OCI-LY1 (cell line): ENCODE data around the gene GPD2.

Source experiments
- H2AFZ ChIP-seq: fragments of 200-600 bp; sonication (generic), shearing (Covaris generic); 2 replicates; pipeline ENCODE4 v1.6.0; 2014; ENCODE audit warnings: antibody characterized with exemption, mild to moderate bottlenecking, low read length
- H3F3A ChIP-seq: fragments of 200-600 bp; sonication (generic), shearing (Covaris generic); 2 replicates; pipeline ENCODE4 v1.6.0; 2014; ENCODE audit warnings: mild to moderate bottlenecking, antibody characterized with exemption, low read length, moderate library complexity; ENCODE audit not compliant: insufficient read depth
- H3K27ac ChIP-seq: fragments of 200-600 bp; sonication (generic); 2 replicates; pipeline ENCODE4 v1.5.1; 2014; ENCODE audit warnings: low read length, mixed run types, mild to moderate bottlenecking, low read depth; ENCODE audit not compliant: poor library complexity, severe bottlenecking
- H3K27me3 ChIP-seq: fragments of 200-600 bp; sonication (generic); 2 replicates; pipeline ENCODE4 v1.6.0; 2014; ENCODE audit warnings: antibody characterized with exemption, mild to moderate bottlenecking, low read length, moderate library complexity; ENCODE audit not compliant: insufficient read depth
- H3K36me3 ChIP-seq: fragments of 200-600 bp; sonication (generic); 2 replicates; pipeline ENCODE4 v1.6.1; 2014; ENCODE audit warnings: mild to moderate bottlenecking, antibody characterized with exemption, low read length, moderate library complexity, mixed read lengths; ENCODE audit not compliant: insufficient read depth
- H3K4me1 ChIP-seq: fragments of 200-600 bp; sonication (generic); 2 replicates; pipeline ENCODE4 v1.5.1; 2014; ENCODE audit warnings: mild to moderate bottlenecking, low read length, moderate library complexity; ENCODE audit not compliant: insufficient read depth, severe bottlenecking
- H3K4me2 ChIP-seq: fragments of 200-600 bp; sonication (generic), shearing (Covaris generic); 2 replicates; pipeline ENCODE4 v1.6.1; 2014; ENCODE audit warnings: low read length
- H3K4me3 ChIP-seq: fragments of 200-600 bp; sonication (generic); 2 replicates; pipeline ENCODE4 v1.5.1; 2014; ENCODE audit warnings: low read length, low read depth, mild to moderate bottlenecking, mixed read lengths; ENCODE audit not compliant: poor library complexity, severe bottlenecking
- H3K79me2 ChIP-seq: fragments of 200-600 bp; shearing (Covaris generic); 2 replicates; pipeline ENCODE4 v1.6.1; 2016; ENCODE audit warnings: mixed run types, low read length, mixed read lengths; ENCODE audit not compliant: insufficient read depth
- H3K9ac ChIP-seq: fragments of 200-600 bp; sonication (generic), shearing (Covaris generic); 2 replicates; pipeline ENCODE4 v1.6.1; 2014; ENCODE audit warnings: mild to moderate bottlenecking, low read length, mixed read lengths
- H3K9me2 ChIP-seq: fragments of 200-600 bp; sonication (generic), shearing (Covaris generic); 2 replicates; pipeline ENCODE4 v1.6.1; 2014; ENCODE audit warnings: low read depth, mild to moderate bottlenecking, low read length, mixed read lengths
- H3K9me3 ChIP-seq: fragments of 200-600 bp; shearing (Covaris generic); 2 replicates; pipeline ENCODE4 v1.6.1; 2014; ENCODE audit warnings: low read length, mixed read lengths
- H4K20me1 ChIP-seq: fragments of 200-600 bp; sonication (generic), shearing (Covaris generic); 2 replicates; pipeline ENCODE4 v1.6.0; 2016; ENCODE audit warnings: mild to moderate bottlenecking, low read length; ENCODE audit not compliant: insufficient read depth
- CTCF ChIP-seq: fragments of 200-600 bp; sonication (generic), shearing (Covaris generic); IDR thresholded peaks from 2 replicates; pipeline ENCODE4 v1.5.1; 2017; ENCODE audit warnings: mild to moderate bottlenecking, antibody characterized with exemption, low read length, moderate library complexity, mixed read lengths
- EZH2 ChIP-seq: fragments of 200-600 bp; sonication (generic), shearing (Covaris generic); IDR thresholded peaks from 2 replicates; pipeline ENCODE4 v1.8.0; 2017; ENCODE audit warnings: borderline replicate concordance, mixed run types, mild to moderate bottlenecking, antibody characterized with exemption, low read length, moderate library complexity, mixed read lengths

Gene GPD2

DNA sequence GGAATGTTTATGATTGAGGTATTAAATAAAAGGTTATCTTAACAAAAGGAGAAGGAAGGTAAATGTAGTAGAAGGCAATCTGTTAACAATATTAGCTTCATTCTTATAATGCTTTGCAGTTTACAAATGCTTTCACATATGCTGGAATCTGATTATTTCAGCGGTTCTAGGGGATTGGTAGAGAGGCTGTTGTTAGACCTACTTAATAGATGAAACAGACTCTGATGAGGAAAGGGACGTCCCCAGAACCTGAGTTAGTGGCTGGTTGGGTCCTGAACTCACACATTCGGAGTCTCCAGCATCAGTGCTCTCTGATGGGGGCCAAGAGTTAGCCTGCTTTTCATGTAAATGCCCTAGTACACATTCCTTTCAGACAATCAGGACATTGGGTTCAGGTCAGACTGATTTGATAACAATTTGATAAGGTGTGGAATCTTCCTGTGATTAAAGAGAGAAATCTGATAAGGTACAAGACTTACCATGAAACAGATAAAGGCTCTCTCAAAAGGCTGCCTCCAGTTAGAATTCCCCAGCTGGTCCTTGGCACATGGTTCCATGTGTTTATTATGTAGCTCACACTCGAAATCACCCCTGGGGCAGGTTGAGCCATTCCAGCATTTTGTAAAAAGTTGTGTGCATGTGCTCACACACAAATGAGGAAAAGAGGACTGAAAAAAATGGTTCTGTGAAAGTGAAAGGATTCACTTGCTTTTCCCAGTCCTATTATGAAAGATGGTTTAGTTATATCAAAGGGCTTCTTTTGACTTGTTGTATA, 103.1 kb downstream of the GPD2 start:
- H3K27ac ChIP-seq: no peak overlapping the region
- H3K36me3 ChIP-seq: no peaks in the 10 kb centered on the region
- no peak overlapping the region for H2AFZ ChIP-seq
- no peaks in the 10 kb centered on the region for H3K79me2 ChIP-seq
- H3K4me1 ChIP-seq: no peaks in the 10 kb centered on the region
- H3F3A ChIP-seq: no peaks in the 10 kb centered on the region
- H4K20me1 ChIP-seq: no peaks in the 10 kb centered on the region
- H3K9me2 ChIP-seq: no peaks in the 10 kb centered on the region
- no peak overlapping the region for H3K4me3 ChIP-seq
- H3K27me3 ChIP-seq: no peaks in the 10 kb centered on the region
- no peaks in the 10 kb centered on the region for H3K9me3 ChIP-seq
- no peak overlapping the region for H3K9ac ChIP-seq
- H3K4me2 ChIP-seq: no peak overlapping the region
- TF ChIP-seq EZH2 (no peak), CTCF (no peak)

DNA sequence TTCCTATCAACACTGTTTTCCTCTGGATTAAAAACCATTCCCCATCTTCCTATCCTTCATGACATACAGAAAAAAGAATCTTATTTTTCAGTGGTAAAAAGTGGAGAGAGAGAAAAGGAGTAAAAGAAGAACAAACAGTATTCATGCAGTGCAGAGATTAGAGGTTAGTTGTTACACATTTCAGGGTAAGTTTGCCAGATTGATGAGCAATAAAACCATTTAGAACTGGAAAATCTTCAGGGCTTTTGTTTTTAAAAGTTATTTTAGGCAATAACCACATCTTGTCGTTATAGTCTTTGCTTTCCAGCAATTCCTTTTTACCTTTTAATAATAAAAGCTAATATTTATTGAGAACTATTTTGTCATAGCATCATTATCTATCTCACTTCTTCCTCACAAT, 104.5 kb downstream of the GPD2 start:
- TF ChIP-seq CTCF (no peak), EZH2 (no peak)
- Histone ChIP-seq H3K9me3 (no peaks in the 10 kb centered on the region), H3K27ac (no peak overlapping the region), H3K4me1 (no peaks in the 10 kb centered on the region), H3K9ac (no peak overlapping the region), H3K4me2 (no peak overlapping the region), H3K36me3 (no peaks in the 10 kb centered on the region), H3K79me2 (no peaks in the 10 kb centered on the region), H2AFZ (no peak overlapping the region), H3K27me3 (no peaks in the 10 kb centered on the region), H4K20me1 (no peaks in the 10 kb centered on the region), H3K9me2 (no peaks in the 10 kb centered on the region), H3K4me3 (no peak overlapping the region), H3F3A (no peaks in the 10 kb centered on the region)

DNA sequence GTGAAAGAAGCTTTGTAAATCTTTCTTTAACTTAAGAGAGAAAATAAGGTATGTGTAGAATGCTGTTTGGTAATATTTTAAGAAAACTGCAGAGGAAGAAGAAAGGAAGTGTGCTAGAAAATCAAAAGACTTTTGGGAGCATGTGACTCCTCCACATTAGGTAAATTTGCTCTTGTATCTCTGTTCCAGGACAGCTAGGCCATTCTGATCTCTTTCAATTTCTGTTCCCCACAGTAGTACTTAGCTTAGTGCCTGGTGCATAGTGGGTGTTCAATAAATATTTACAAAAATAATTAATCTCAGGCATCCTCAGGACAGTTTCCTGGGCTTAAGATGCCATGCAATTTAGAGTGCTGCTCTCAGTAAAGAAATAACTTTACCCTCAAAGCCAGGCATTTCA, 105.0 kb downstream of the GPD2 start:
- Histone ChIP-seq H3F3A (no peaks in the 10 kb centered on the region), H3K9me3 (no peaks in the 10 kb centered on the region), H3K9me2 (no peaks in the 10 kb centered on the region), H2AFZ (no peak overlapping the region), H3K4me1 (no peaks in the 10 kb centered on the region), H3K27me3 (no peaks in the 10 kb centered on the region), H3K9ac (no peak overlapping the region), H3K4me3 (no peak overlapping the region), H3K27ac (no peak overlapping the region), H3K4me2 (no peak overlapping the region), H4K20me1 (no peaks in the 10 kb centered on the region), H3K36me3 (no peaks in the 10 kb centered on the region), H3K79me2 (no peaks in the 10 kb centered on the region)
- TF ChIP-seq EZH2: no peak
- no peak for TF ChIP-seq CTCF
